ENCODE data around the gene RNF212B.
"Not testable (repeated sequence)": the region's sequence is repeated elsewhere in the genome, so short reads cannot be mapped to it uniquely, and the experiment has no call there.

RNF212B gene, protein sequence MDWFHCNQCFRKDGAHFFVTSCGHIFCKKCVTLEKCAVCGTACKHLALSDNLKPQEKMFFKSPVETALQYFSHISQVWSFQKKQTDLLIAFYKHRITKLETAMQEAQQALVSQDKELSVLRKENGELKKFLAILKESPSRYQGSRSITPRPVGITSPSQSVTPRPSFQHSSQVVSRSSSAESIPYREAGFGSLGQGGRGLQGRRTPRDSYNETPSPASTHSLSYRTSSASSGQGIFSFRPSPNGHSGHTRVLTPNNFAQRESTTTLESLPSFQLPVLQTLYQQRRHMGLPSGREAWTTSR

GRCh38 chr14:23237772-23238594 lies at the start of gene RNF212B:
Gene RNF212B (plus strand): TSS chr14:23237936. CDS start chr14:23240346, 2,410 bp downstream.
- DNase-seq: peak; percentile 67 to 69

- DNase-seq: no peak
Observed at GRCh38 chr14:23193432-23193831, 44.3 kb upstream of the RNF212B start.

DNA sequence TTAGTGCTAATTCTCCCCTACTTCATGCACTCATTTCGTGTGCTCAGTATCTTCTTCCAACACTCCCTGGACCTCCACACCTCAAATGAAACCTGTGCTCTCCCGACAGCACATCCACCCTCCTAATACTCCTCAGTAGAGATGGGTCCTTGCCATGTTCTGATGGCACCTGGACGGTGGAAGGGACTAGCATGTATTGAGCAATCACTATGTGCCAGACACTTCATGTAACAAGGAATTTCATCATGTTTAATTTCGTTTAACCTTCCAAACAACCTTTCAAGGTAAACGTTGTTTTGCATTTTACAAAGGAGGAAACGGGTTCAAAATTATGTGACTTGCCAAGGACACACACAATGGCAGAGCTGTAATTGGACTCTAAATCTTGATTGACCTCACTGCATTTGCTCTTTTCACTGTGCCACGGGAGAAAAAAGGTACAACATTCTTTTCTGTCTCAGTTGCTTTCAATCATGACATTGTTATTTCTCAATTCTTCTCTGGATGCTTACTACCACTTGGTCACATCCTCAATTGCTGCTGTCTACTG lies 42.1 kb upstream of the RNF212B start:
- DNase-seq: no peak

DNA sequence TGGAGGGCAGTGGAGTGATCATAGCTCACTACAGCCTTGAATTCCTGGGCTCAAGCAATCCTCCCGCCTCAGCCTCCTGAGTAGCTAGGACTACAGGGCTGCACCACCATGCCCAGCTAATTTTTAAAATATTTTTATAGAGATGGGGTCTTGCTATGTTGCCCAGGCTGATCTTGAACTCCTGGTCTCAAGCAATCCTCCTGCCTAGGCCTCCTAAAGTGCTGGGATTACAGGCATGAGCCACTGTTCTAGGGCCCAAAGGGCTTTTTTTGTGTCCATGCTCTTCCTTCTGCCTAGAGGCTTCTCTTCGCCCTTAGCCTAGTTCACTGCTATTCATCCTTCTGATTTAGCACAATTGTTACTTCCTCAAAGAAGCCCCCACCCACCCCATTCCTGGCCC lies 41.2 kb upstream of the RNF212B start:
- DNase-seq: not testable (repeated sequence)

GRCh38 chr14:23199141-23199540 lies 38.6 kb upstream of the RNF212B start:
- not testable (repeated sequence) for DNase-seq

DNA sequence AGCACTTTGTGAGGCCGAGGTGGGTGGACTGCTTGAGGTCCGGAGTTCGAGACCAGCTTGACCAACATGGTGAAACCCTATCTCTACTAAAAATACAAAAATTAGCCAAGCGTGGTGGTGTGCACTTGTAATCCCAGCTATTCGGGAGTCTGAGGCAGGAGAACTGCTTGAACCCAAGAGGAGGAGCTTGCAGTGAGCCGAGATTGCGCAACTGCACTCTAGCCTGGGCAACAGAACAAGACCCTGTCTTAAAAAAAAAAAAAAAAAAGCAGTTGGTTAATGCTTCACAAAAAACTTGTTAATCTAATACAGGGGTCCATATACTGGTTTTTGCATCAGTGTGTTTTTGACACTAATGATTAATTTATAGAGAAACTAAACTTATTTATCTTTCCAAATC lies 35.7 kb upstream of the RNF212B start:
- no peak for DNase-seq

DNA sequence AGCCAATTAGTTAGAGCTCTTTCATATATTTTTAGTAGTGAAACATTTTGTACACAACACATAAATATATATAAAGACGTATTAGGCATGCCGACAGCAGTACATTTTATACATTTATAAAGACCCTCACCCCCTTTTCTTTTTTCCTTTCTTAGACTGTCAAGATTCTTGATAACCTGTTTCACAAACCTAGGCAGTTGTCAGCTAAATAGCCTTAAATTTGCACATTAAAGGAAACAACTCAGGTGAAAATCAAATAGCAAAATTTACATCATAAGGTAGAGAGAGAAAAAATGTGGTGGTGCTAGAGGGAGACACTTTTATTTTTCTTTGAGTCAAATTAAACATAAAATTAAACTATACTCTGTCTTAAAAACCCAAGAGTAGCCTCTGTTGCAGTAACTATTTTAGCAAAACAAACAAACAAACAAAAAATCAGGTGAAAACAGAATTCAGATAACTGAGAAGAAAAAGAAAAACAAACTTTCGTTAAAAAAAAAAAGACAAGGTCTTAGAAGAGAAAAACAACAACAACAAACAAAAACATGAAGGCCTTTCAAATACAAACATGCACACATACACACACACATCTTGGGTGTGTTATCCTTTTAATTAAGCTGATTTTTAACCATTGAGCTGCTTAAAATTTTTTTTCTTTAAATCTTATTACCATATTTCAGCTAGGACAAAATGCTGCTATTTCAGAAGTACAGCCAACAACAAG lies 31.2 kb upstream of the RNF212B start:
- DNase-seq: no peak

- no peak for DNase-seq
Observed at GRCh38 chr14:23207146-23207540, 30.6 kb upstream of the RNF212B start.

DNA sequence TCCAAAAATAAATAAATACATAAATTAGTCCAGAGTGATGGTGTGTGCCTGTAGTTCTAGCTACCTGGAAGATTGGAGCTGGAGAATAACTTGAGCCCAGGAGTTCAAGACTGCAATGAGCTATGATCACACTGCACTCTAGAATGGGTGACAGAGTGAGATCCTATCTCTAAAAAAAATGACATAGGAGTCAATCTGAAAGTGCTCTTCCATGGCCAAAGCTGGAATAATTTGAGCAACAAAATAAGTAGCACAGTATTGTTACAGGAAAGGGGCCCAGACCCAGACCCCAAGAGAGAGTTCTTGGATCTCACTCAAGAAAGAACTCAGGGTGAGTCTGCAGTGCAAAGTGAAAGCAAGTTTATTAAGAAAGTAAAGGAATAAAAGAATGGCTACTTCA lies 29.4 kb upstream of the RNF212B start:
- DNase-seq: no peak

- no peak for DNase-seq
Observed at GRCh38 chr14:23209651-23210423, 27.9 kb upstream of the RNF212B start.

DNA sequence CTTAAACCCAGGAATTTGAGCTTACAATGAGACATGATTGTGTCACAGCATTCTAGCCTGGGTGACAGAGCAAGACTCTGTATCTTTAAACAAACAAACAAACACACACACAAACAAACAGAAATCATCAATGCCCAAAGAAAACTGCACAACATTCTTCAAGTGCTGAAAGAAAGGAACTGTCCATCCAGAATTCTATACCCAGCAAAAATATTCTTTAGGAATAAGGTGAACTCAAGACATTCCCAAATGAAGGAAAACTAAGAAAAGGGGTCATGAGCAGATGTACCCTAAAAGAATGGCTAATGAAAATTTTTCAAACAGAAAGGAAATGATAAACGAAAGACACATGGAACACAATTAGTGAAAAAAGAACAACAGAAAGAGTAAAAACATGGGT lies 22.3 kb upstream of the RNF212B start:
- DNase-seq: no peak

DNA sequence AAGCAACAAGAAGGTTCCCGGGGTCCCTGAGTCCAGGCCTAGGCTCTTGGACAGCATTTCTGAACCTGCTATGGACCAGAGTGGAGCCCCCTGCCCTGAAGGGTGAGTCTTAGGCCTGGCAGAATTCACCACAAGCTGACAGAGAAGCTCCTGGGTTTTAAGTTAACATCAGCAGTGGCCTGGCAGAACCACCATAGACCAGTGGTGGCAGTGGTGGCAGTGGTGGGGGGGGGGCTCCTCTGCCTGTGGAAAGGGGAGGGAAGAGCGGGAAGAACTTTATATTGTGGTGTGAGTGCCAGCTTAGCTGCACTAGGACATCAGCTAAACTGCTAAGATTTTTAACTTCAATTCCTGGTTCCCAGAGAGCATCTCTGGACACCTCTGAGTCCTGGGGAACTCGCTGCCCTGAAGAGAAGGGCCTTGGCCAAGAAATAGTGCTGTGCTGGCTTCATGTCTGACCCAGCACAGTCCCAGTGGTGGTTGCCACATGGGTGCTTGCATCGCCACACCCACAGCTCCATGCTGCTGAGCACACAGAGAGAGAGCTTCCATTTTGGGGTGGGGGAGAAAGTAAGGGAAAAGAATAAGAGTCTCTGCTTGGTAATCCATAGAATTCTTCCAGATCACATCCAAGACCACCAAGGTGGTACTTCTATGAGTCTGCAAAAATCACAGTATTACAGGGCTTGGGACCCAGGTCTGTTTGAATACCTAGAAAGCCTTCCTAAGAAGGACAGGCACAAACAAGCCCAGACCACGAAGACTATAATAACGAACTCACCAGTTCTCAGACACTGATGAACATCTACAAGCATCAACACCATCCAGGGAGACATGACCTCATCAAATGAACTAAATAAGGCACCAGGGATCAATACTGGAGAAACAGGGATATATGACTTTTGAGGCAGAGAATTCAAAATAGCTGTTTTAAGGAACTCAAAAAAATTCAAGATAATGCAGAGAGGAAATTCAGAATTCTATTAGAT lies 20.4 kb upstream of the RNF212B start:
- DNase-seq: no peak

- DNase-seq: no peak
Observed at GRCh38 chr14:23219075-23219474, 18.7 kb upstream of the RNF212B start.

DNA sequence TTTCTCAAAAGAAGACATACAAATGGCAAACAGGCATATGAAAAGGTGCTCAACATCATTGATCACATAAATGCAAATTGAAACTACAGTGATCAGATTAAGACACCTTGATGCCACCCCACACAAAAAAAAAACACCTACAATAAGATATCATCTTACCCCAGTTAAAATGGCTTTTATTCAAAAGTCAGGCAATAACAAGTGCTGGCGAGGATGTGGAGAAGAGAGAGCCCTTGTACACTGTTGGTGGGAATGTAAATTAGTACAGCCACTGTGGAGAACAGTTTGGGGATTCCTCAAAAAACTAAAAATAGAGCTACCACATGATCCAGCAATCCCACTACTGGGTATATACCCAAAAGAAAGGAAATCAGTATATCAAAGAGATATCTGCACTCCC lies 12.8 kb upstream of the RNF212B start:
- not testable (repeated sequence) for DNase-seq

- no peak for DNase-seq
Observed at GRCh38 chr14:23227566-23227965, 10.2 kb upstream of the RNF212B start.

- no peak for DNase-seq
Observed at GRCh38 chr14:23228812-23229211, 8.9 kb upstream of the RNF212B start.

- DNase-seq: not testable (repeated sequence)
Observed at GRCh38 chr14:23232241-23232808, 5.4 kb upstream of the RNF212B start.

DNA sequence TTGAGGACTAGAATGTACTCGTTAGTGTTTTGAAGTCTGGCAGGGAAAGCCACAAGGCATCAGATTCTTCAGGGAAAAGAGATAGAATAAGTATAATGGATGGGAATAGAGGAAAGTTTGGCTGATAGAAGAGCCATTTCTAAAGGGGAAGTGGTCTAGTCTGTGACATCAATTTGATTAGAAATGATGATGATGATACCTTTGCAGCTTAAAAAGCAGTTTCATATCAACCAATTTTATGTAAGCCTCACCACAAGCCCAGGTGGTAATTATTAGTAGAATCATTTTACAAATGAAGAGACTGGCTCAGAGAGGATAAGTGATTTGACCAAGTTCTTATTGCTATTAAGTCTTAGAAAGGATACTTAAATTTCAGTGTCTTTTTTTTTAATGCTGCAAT lies 2.9 kb downstream of the RNF212B start:
- no peak for DNase-seq

GRCh38 chr14:23241061-23241715 lies 3.5 kb downstream of the RNF212B start:
- not testable (repeated sequence) for DNase-seq

DNA sequence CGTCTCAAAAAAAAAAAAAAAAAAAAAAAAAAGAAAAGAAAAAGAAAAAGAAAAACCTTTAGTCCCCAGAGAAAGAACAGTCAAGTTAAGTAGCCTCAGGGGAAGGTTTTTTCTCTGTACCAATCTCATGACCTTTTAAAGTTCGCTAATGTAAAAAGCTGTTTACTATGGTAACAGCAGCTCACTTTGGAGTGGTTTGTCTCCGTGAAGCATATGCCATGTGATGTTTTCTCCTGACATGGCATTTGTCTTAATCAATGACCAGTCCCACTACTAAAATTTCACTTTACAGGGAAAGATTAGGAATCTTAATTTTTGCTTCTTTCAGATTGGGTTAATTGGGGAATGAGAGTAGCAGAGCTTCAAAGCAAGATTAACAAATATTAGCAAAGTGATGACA lies 4.3 kb downstream of the RNF212B start:
- DNase-seq: no peak
